GM12801 (cell line): ENCODE results near the gene SLC9A1.

Experiments used
- CTCF ChIP-seq: IDR thresholded peaks from one replicate; pipeline ENCODE4 v1.5.1; 2011; ENCODE audit warnings: control low read depth; ENCODE audit not compliant: insufficient read length; ENCODE audit errors: extremely low read depth

Gene SLC9A1

GRCh38 chr1:27176954-27177353 lies 22.0 kb upstream of the SLC9A1 start:
- no peak for TF ChIP-seq CTCF

DNA sequence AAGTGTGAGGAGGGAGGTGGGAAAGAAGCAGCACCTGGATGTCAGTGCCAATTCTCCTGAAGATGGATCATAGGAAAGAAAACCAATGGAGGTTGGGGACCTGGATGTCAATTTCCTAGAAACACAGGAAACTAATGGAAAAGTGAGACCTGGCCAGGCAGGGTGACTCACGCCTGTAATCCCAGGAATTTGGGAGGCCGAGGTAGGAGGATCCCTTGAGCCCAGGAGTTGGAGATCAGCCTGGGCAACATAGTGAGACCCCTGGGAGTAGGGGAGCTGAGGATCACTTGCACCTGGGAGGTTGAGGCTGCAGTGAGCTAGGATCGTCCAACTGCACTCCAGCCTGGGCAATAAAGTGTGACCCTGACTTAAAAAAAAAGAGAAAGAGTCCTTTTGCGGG lies 21.4 kb upstream of the SLC9A1 start:
- no peak for TF ChIP-seq CTCF

DNA sequence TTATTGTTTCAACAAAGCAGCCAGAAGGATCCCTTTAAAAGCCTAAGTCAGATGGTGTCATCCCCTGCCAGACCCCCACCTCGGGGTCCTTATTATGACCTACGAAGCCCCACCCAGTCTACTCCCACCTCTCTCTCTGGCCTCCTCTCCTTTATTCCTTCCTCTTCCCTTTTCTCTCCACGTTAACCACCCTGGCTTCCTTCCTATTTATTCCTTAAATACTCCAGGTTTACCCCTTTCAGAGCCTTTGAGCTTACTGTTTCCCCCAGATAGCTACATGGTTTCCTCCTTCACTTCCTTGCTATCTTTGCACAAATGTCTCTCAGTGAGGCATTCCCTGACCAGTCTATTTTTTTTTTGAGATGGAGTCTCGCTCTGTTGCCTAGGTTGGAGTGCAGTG lies 12.0 kb upstream of the SLC9A1 start:
- TF ChIP-seq CTCF, result no peak

GRCh38 chr1:27166351-27166802 lies 11.5 kb upstream of the SLC9A1 start:
- no peak for TF ChIP-seq CTCF

- TF ChIP-seq CTCF, result no peak
These were observed 8.2 kb upstream of the SLC9A1 start for GRCh38 chr1:27163093-27163492.

- TF ChIP-seq CTCF, result no peak
These were observed 7.2 kb upstream of the SLC9A1 start for GRCh38 chr1:27162090-27162489.

GRCh38 chr1:27161594-27161993 lies 6.7 kb upstream of the SLC9A1 start:
- no peak for TF ChIP-seq CTCF

DNA sequence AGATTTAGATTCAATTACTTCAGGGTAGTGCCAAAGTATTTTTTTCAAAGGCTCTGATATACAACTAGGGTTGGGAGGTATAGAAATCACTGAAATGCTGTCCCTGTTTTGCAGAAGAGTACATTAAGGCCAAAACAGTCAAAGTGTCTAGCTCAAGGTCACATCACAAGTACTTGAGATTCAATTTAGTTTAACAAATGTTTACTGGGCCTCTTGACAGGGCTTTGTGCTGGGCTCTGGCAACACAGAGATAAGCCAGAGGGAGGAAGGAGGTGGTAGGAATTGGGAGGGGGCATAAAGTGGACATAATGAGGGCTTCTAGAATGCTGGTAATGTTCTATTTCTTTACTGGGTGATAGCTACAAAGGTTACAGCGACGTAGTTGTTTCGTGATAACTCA lies 2.3 kb upstream of the SLC9A1 start:
- TF ChIP-seq CTCF, result no peak
